ENCODE data around the gene HELZ.
"Not testable (repeated sequence)": the region's sequence is repeated elsewhere in the genome, so short reads cannot be mapped to it uniquely, and the experiment has no call there.

HELZ gene

GRCh38 chr17:67137860-67138259 is 107.1 kb downstream of the HELZ start:
- Histone ChIP-seq H3K4me2 (ENCODE audit: low read length) (no peak overlapping the region), H3K36me3 (ENCODE audit: insufficient read depth, low read length) (peaks cover 10% of the 10 kb centered on the region), H3K4me3 (ENCODE audit: low read length) (no peak overlapping the region), H3K9me3 (replicated peaks; ENCODE audit: low read length) (no peaks in the 10 kb centered on the region), H3K4me1 (ENCODE audit: control insufficient read depth, insufficient read depth, low read length) (peaks cover 28% of the 10 kb centered on the region), H3K9ac (ENCODE audit: low read depth, low read length) (no peak overlapping the region), H3K27me3 (ENCODE audit: control insufficient read depth, insufficient read depth, low read length) (no peaks in the 10 kb centered on the region)

- Histone ChIP-seq H3K27me3 (ENCODE audit: control insufficient read depth, insufficient read depth, low read length) (no peaks in the 10 kb centered on the region), H3K4me2 (ENCODE audit: low read length) (no peak overlapping the region), H3K4me3 (ENCODE audit: low read length) (no peak overlapping the region), H3K9me3 (replicated peaks; ENCODE audit: low read length) (no peaks in the 10 kb centered on the region), H3K9ac (ENCODE audit: low read depth, low read length) (no peak overlapping the region), H3K4me1 (ENCODE audit: control insufficient read depth, insufficient read depth, low read length) (peaks cover 28% of the 10 kb centered on the region), H3K36me3 (ENCODE audit: insufficient read depth, low read length) (peaks cover 10% of the 10 kb centered on the region)
These were observed 108.0 kb downstream of the HELZ start for GRCh38 chr17:67137026-67137370.

GRCh38 chr17:67136191-67137025 is 108.6 kb downstream of the HELZ start:
- H3K36me3 ChIP-seq (ENCODE audit: insufficient read depth, low read length) = peaks cover 10% of the 10 kb centered on the region
- no peak overlapping the region for H3K9ac ChIP-seq (ENCODE audit: low read depth, low read length)
- H3K9me3 ChIP-seq (replicated peaks; ENCODE audit: low read length) = no peaks in the 10 kb centered on the region
- H3K4me3 ChIP-seq (ENCODE audit: low read length) = no peak overlapping the region
- H3K27me3 ChIP-seq (ENCODE audit: control insufficient read depth, insufficient read depth, low read length) = no peaks in the 10 kb centered on the region
- H3K4me2 ChIP-seq (ENCODE audit: low read length) = no peak overlapping the region
- peaks cover 28% of the 10 kb centered on the region for H3K4me1 ChIP-seq (ENCODE audit: control insufficient read depth, insufficient read depth, low read length)

- no peaks in the 10 kb centered on the region for H3K9me3 ChIP-seq (replicated peaks; ENCODE audit: low read length)
These were observed 111.8 kb downstream of the HELZ start for GRCh38 chr17:67133161-67133560.

GRCh38 chr17:67132366-67132765 is 112.6 kb downstream of the HELZ start:
- peaks cover 17% of the 10 kb centered on the region for H3K36me3 ChIP-seq (ENCODE audit: insufficient read depth, low read length)

More at GRCh38 chr17:67133161-67133560, 111.8 kb downstream of the HELZ start:
- peaks cover 17% of the 10 kb centered on the region for H3K36me3 ChIP-seq (ENCODE audit: insufficient read depth, low read length)
- H3K27me3 ChIP-seq (ENCODE audit: control insufficient read depth, insufficient read depth, low read length) = no peaks in the 10 kb centered on the region
- no peak overlapping the region for H3K4me2 ChIP-seq (ENCODE audit: low read length)
- no peak overlapping the region for H3K4me3 ChIP-seq (ENCODE audit: low read length)
- no peak overlapping the region for H3K9ac ChIP-seq (ENCODE audit: low read depth, low read length)
- peaks cover 11% of the 10 kb centered on the region for H3K4me1 ChIP-seq (ENCODE audit: control insufficient read depth, insufficient read depth, low read length)

GRCh38 chr17:67130768-67131167 is 114.2 kb downstream of the HELZ start:
- no peaks in the 10 kb centered on the region for H3K27me3 ChIP-seq (ENCODE audit: control insufficient read depth, insufficient read depth, low read length)
- no peaks in the 10 kb centered on the region for H3K9me3 ChIP-seq (replicated peaks; ENCODE audit: low read length)
- no peak overlapping the region for H3K4me2 ChIP-seq (ENCODE audit: low read length)
- peaks cover 14% of the 10 kb centered on the region for H3K36me3 ChIP-seq (ENCODE audit: insufficient read depth, low read length)
- no peaks in the 10 kb centered on the region for H3K4me1 ChIP-seq (ENCODE audit: control insufficient read depth, insufficient read depth, low read length)
- H3K4me3 ChIP-seq (ENCODE audit: low read length) = no peak overlapping the region
- no peak overlapping the region for H3K9ac ChIP-seq (ENCODE audit: low read depth, low read length)

More at GRCh38 chr17:67132366-67132765, 112.6 kb downstream of the HELZ start:
- no peak overlapping the region for H3K4me2 ChIP-seq (ENCODE audit: low read length)
- no peaks in the 10 kb centered on the region for H3K27me3 ChIP-seq (ENCODE audit: control insufficient read depth, insufficient read depth, low read length)
- H3K4me1 ChIP-seq (ENCODE audit: control insufficient read depth, insufficient read depth, low read length) = peaks cover 11% of the 10 kb centered on the region
- H3K9ac ChIP-seq (ENCODE audit: low read depth, low read length) = no peak overlapping the region
- H3K9me3 ChIP-seq (replicated peaks; ENCODE audit: low read length) = no peaks in the 10 kb centered on the region
- H3K4me3 ChIP-seq (ENCODE audit: low read length) = no peak overlapping the region

GRCh38 chr17:67129283-67129682 is 115.7 kb downstream of the HELZ start:
- no peak overlapping the region for H3K9ac ChIP-seq (ENCODE audit: low read depth, low read length)
- no peaks in the 10 kb centered on the region for H3K27me3 ChIP-seq (ENCODE audit: control insufficient read depth, insufficient read depth, low read length)
- H3K36me3 ChIP-seq (ENCODE audit: insufficient read depth, low read length) = peaks cover 11% of the 10 kb centered on the region
- H3K4me2 ChIP-seq (ENCODE audit: low read length) = no peak overlapping the region
- H3K4me1 ChIP-seq (ENCODE audit: control insufficient read depth, insufficient read depth, low read length) = no peaks in the 10 kb centered on the region
- H3K9me3 ChIP-seq (replicated peaks; ENCODE audit: low read length) = no peaks in the 10 kb centered on the region
- H3K4me3 ChIP-seq (ENCODE audit: low read length) = no peak overlapping the region

GRCh38 chr17:67128700-67129099 is 116.3 kb downstream of the HELZ start:
- Histone ChIP-seq H3K4me3 (ENCODE audit: low read length) (no peak overlapping the region), H3K9ac (ENCODE audit: low read depth, low read length) (no peak overlapping the region), H3K4me2 (ENCODE audit: low read length) (no peak overlapping the region), H3K9me3 (replicated peaks; ENCODE audit: low read length) (no peaks in the 10 kb centered on the region), H3K27me3 (ENCODE audit: control insufficient read depth, insufficient read depth, low read length) (no peaks in the 10 kb centered on the region), H3K36me3 (ENCODE audit: insufficient read depth, low read length) (peaks cover 12% of the 10 kb centered on the region), H3K4me1 (ENCODE audit: control insufficient read depth, insufficient read depth, low read length) (no peaks in the 10 kb centered on the region)

- Histone ChIP-seq H3K9me3 (replicated peaks; ENCODE audit: low read length) (no peaks in the 10 kb centered on the region), H3K9ac (ENCODE audit: low read depth, low read length) (no peak overlapping the region), H3K4me1 (ENCODE audit: control insufficient read depth, insufficient read depth, low read length) (no peaks in the 10 kb centered on the region), H3K36me3 (ENCODE audit: insufficient read depth, low read length) (peaks cover 16% of the 10 kb centered on the region), H3K4me2 (ENCODE audit: low read length) (no peak overlapping the region), H3K27me3 (ENCODE audit: control insufficient read depth, insufficient read depth, low read length) (no peaks in the 10 kb centered on the region), H3K4me3 (ENCODE audit: low read length) (no peak overlapping the region)
These were observed 117.1 kb downstream of the HELZ start for GRCh38 chr17:67127925-67128324.

- H3K36me3 ChIP-seq (ENCODE audit: insufficient read depth, low read length) = peaks cover 16% of the 10 kb centered on the region
- no peaks in the 10 kb centered on the region for H3K9me3 ChIP-seq (replicated peaks; ENCODE audit: low read length)
- H3K4me2 ChIP-seq (ENCODE audit: low read length) = no peak overlapping the region
- no peak overlapping the region for H3K9ac ChIP-seq (ENCODE audit: low read depth, low read length)
- H3K4me3 ChIP-seq (ENCODE audit: low read length) = no peak overlapping the region
- no peaks in the 10 kb centered on the region for H3K27me3 ChIP-seq (ENCODE audit: control insufficient read depth, insufficient read depth, low read length)
- no peaks in the 10 kb centered on the region for H3K4me1 ChIP-seq (ENCODE audit: control insufficient read depth, insufficient read depth, low read length)
These were observed 118.0 kb downstream of the HELZ start for GRCh38 chr17:67126983-67127382.

- not testable (repeated sequence) for H3K4me1 ChIP-seq (ENCODE audit: control insufficient read depth, insufficient read depth, low read length); H3K27me3 ChIP-seq (ENCODE audit: control insufficient read depth, insufficient read depth, low read length); H3K4me2 ChIP-seq (ENCODE audit: low read length); H3K9ac ChIP-seq (ENCODE audit: low read depth, low read length); H3K4me3 ChIP-seq (ENCODE audit: low read length); H3K9me3 ChIP-seq (replicated peaks; ENCODE audit: low read length)
- peaks cover 16% of the 10 kb centered on the region for H3K36me3 ChIP-seq (ENCODE audit: insufficient read depth, low read length)
These were observed 118.5 kb downstream of the HELZ start for GRCh38 chr17:67126543-67126942.

GRCh38 chr17:67125924-67126323 is 119.1 kb downstream of the HELZ start:
- H3K4me1 ChIP-seq (ENCODE audit: control insufficient read depth, insufficient read depth, low read length) = no peaks in the 10 kb centered on the region
- H3K27me3 ChIP-seq (ENCODE audit: control insufficient read depth, insufficient read depth, low read length) = no peaks in the 10 kb centered on the region
- no peak overlapping the region for H3K9ac ChIP-seq (ENCODE audit: low read depth, low read length)
- H3K4me3 ChIP-seq (ENCODE audit: low read length) = no peak overlapping the region
- H3K9me3 ChIP-seq (replicated peaks; ENCODE audit: low read length) = no peaks in the 10 kb centered on the region
- H3K4me2 ChIP-seq (ENCODE audit: low read length) = no peak overlapping the region
- H3K36me3 ChIP-seq (ENCODE audit: insufficient read depth, low read length) = peaks cover 16% of the 10 kb centered on the region
